Gastroesophageal sphincter (tissue), 3 donors: Measurements from ENCODE around the gene MASP2.

Experiments
- CTCF ChIP-seq, 4 experiments: fragments of 200-600 bp in 2 of 4; fragments of 450-650 bp in 2 of 4; sonication (generic) in 1 of 4; IDR thresholded peaks; one replicate each; pipeline ENCODE4 v1.5.1; 2017 to 2019; ENCODE audit warnings: antibody characterized with exemption in 4 of 4, mild to moderate bottlenecking in 2 of 4, moderate library complexity in 2 of 4
- POLR2A ChIP-seq, 2 donors: fragments of 450-650 bp; IDR thresholded peaks; one replicate each; pipeline ENCODE4 v1.6.1; 2017; ENCODE audit warnings: antibody characterized with exemption in 2 of 2, mild to moderate bottlenecking in 2 of 2, moderate library complexity in 1 of 2

- no peak for TF ChIP-seq CTCF (IDR thresholded peaks at IDR 0.05)
- TF ChIP-seq POLR2A (IDR thresholded peaks at IDR 0.05) = no peak
Measured at GRCh38 chr1:10980841-10981727, 66.0 kb downstream of the MASP2 start.
